ENCODE data around the gene UBAC2.
A peak's percentile ranks its signal among the peaks of the same experiment; 100 is the strongest.
"Not testable (repeated sequence)": the region's sequence is repeated elsewhere in the genome, so short reads cannot be mapped to it uniquely, and the experiment has no call there.

Gene UBAC2

DNA sequence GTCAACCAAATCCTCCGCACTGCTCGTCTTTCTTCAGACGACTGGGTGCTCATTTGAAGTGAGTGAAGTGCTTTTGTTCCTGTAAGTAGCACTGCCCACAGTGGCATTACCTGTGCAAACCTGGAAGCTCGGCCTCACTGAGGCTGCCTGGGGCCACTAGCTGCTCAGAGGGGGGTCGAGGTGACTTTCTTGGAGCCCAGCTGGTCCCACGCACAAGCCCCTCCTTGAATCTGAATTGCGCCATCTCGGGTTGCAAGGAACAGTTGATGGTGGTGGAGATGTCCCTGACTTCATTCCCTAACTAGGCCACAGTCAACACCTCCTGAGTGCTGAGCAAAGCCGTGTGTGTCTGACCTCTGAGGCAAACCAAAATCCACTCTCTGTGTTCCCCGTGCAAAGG lies 185.8 kb downstream of the UBAC2 start:
- H3K9me3 ChIP-seq (ENCODE audit: control insufficient read depth, low read length), result no peaks in the 10 kb centered on the region
- no peaks in the 10 kb centered on the region for H3K27me3 ChIP-seq (ENCODE audit: control insufficient read depth, insufficient read depth, low read length)
- no peak overlapping the region for H2AFZ ChIP-seq
- TF ChIP-seq, protein P1, sequence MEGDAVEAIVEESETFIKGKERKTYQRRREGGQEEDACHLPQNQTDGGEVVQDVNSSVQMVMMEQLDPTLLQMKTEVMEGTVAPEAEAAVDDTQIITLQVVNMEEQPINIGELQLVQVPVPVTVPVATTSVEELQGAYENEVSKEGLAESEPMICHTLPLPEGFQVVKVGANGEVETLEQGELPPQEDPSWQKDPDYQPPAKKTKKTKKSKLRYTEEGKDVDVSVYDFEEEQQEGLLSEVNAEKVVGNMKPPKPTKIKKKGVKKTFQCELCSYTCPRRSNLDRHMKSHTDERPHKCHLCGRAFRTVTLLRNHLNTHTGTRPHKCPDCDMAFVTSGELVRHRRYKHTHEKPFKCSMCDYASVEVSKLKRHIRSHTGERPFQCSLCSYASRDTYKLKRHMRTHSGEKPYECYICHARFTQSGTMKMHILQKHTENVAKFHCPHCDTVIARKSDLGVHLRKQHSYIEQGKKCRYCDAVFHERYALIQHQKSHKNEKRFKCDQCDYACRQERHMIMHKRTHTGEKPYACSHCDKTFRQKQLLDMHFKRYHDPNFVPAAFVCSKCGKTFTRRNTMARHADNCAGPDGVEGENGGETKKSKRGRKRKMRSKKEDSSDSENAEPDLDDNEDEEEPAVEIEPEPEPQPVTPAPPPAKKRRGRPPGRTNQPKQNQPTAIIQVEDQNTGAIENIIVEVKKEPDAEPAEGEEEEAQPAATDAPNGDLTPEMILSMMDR (IDR thresholded peaks at IDR 0.05), result no peak
- H3K4me2 ChIP-seq (ENCODE audit: low read length), result no peak overlapping the region
- no peaks in the 10 kb centered on the region for H3K36me3 ChIP-seq (ENCODE audit: control insufficient read depth, insufficient read depth, low read length)
- H3K27ac ChIP-seq, result no peak overlapping the region
- H3K79me2 ChIP-seq, result no peaks in the 10 kb centered on the region
- no peak overlapping the region for H3K4me3 ChIP-seq (ENCODE audit: low read depth, low read length)
- H3K4me1 ChIP-seq, result no peaks in the 10 kb centered on the region
- H3K9ac ChIP-seq, result no peak overlapping the region

DNA sequence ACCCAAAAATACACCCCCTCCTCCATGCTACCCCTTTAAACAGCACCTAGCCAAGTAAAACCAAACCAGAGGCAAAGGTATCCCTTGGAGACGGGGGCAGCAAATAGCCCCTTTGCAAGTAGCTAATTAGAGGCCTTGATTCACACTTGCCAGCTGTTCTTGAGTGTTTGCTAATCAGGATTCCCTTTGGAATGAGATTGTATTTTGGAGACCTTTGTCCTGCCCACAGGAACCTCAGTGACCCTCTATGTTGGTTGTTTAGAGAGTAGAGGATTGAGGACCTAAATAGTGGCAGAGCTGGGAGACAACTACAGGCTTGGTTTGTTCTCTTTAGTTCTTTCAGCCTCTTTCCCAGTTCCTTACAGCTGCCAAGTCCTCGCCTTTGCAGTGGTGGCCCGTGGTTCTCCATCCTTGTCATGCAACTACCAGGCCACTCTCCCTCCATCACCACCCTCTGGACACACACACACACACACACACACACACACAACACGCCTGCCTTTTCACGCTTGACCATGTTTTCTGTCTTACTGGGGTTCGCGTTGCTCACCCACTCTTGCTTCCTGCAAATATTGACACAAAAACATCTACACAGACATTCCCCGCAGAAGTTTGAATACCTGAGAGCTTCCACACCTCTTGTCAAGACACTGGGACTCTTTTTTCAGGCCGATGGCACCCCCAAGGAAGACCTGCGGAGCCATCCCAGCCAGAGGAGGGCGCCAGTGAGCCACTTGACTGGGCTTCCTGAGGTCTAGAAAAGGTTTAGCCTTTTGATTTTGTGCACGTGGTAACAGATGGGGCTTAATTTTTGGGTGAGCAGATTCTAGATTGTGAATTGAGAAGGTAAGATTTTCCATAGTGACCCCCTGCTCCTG lies 186.5 kb downstream of the UBAC2 start:
- Histone ChIP-seq H3K9ac (no peak overlapping the region), H3K79me2 (no peaks in the 10 kb centered on the region), H3K27ac (no peak overlapping the region), H3K4me2 (ENCODE audit: low read length) (no peak overlapping the region), H3K27me3 (ENCODE audit: control insufficient read depth, insufficient read depth, low read length) (no peaks in the 10 kb centered on the region), H2AFZ (no peak overlapping the region), H3K9me3 (ENCODE audit: control insufficient read depth, low read length) (no peaks in the 10 kb centered on the region), H3K4me1 (no peaks in the 10 kb centered on the region), H3K36me3 (ENCODE audit: control insufficient read depth, insufficient read depth, low read length) (no peaks in the 10 kb centered on the region), H3K4me3 (ENCODE audit: low read depth, low read length) (no peak overlapping the region)
- TF ChIP-seq, protein P1 (IDR thresholded peaks at IDR 0.05), result peak; percentile 20

DNA sequence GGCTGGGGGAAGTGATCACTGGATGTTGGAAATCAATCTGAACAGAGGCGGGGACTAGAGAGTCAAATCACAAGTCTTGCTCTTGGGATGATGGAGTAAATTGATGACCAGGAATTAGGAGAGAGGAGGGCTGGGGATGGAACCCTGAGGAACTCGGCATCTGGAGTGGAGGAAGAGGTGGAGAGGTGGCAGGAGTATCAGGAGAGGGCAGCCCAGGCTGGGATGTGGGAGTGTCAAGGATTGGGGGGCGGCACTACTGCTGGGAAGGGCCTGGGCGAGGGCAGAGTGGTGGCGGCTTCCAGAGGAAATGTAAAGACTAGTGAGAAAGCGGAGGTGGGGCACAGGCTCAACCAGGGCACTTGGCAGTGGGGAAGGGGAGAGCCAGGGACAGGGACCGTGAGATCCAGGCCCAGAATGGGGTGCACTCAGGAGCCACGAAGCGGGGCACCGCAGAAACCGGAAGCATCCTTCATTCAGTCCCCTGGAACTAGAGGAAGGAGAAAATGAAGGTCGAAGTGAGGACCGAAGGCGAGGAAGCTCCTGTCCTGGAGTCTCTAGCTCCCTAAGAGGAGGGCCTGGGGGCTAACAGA lies 187.8 kb downstream of the UBAC2 start:
- no peaks in the 10 kb centered on the region for H3K79me2 ChIP-seq
- H3K36me3 ChIP-seq (ENCODE audit: control insufficient read depth, insufficient read depth, low read length), result no peaks in the 10 kb centered on the region
- H3K4me3 ChIP-seq (ENCODE audit: low read depth, low read length), result no peak overlapping the region
- no peaks in the 10 kb centered on the region for H3K4me1 ChIP-seq
- H3K9ac ChIP-seq, result no peak overlapping the region
- H3K27me3 ChIP-seq (ENCODE audit: control insufficient read depth, insufficient read depth, low read length), result no peaks in the 10 kb centered on the region
- H3K4me2 ChIP-seq (ENCODE audit: low read length), result no peak overlapping the region
- no peak overlapping the region for H3K27ac ChIP-seq
- TF ChIP-seq, protein P1 (IDR thresholded peaks at IDR 0.05), result no peak
- no peaks in the 10 kb centered on the region for H3K9me3 ChIP-seq (ENCODE audit: control insufficient read depth, low read length)
- no peak overlapping the region for H2AFZ ChIP-seq

DNA sequence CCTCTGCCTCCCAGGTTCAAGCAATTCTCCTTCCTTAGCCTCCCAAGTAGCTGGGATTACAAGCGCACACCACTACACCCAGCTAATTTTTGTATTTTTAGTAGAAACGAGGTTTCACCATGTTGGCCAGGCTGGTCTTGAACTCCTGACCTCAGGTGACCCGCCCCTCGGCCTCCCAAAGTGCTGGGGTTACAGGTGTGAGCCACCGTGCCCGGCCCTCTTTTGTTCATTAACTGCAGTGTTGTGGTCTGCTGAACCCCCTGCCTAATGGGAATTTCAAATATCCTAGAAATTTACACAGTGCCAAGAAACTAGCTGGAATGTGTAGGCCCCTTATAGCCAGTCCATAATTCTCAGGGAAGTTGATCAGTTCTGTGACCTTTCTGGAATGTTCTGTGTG lies 188.4 kb downstream of the UBAC2 start:
- not testable (repeated sequence) for H2AFZ ChIP-seq; H3K4me1 ChIP-seq; H3K9me3 ChIP-seq (ENCODE audit: control insufficient read depth, low read length); H3K4me2 ChIP-seq (ENCODE audit: low read length); H3K27me3 ChIP-seq (ENCODE audit: control insufficient read depth, insufficient read depth, low read length); H3K9ac ChIP-seq; H3K4me3 ChIP-seq (ENCODE audit: low read depth, low read length); H3K79me2 ChIP-seq; H3K36me3 ChIP-seq (ENCODE audit: control insufficient read depth, insufficient read depth, low read length); H3K27ac ChIP-seq

DNA sequence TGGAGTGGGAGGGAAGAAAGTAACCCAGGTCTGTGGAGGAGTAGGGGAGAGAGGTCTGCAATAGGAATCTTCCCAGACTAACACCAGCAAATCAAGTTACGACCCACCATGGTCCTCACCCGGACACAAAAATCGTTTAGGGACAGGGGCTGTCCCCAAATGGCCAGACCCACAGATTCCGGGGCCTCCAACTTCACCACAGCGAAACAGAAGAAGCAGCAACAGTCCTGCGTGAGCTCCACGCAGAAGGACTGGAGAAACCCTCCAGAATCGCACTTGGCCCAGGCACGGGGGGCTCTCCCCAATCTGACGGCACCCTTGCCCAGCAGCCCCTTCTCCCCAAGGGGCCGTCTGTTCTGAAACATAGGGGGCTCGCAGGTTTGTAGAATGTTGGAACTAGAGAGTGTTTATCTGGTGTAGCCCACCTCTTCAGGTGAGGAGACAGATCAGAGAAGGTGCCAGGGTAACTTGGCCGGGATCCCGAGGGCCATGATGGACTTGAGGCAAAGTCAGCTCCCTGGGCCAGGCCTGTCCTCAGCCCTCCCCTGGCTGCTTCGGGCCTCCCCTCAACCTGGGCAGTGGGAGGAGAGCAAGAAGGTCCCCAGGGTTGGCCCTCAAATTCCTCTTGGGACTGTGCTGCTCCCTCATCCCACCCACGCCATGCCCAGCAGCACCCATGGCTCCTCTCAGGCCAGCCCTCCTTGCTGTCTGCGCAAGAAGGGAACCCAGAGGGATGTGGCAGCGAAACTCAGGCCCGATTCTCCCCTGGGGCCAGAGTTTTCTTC lies 189.1 kb downstream of the UBAC2 start:
- Histone ChIP-seq H3K9me3 (ENCODE audit: control insufficient read depth, low read length) (no peaks in the 10 kb centered on the region), H3K4me2 (ENCODE audit: low read length) (no peak overlapping the region), H3K27me3 (ENCODE audit: control insufficient read depth, insufficient read depth, low read length) (no peaks in the 10 kb centered on the region), H3K9ac (no peak overlapping the region), H3K36me3 (ENCODE audit: control insufficient read depth, insufficient read depth, low read length) (no peaks in the 10 kb centered on the region), H3K4me3 (ENCODE audit: low read depth, low read length) (no peak overlapping the region), H3K79me2 (no peaks in the 10 kb centered on the region), H3K4me1 (no peaks in the 10 kb centered on the region), H2AFZ (no peak overlapping the region), H3K27ac (no peak overlapping the region)
- TF ChIP-seq, protein P1 (IDR thresholded peaks at IDR 0.05), result no peak
